ENCODE data around the gene KIF27.
"Not testable (repeated sequence)": the region's sequence is repeated elsewhere in the genome, so short reads cannot be mapped to it uniquely, and the experiment has no call there.

KIF27 gene

GRCh38 chr9:83930881-83931280, 9.6 kb upstream of the KIF27 start:
- FAIRE-seq, result no peak

GRCh38 chr9:83927591-83927990, 6.4 kb upstream of the KIF27 start:
- FAIRE-seq, result no peak

GRCh38 chr9:83920469-83920926, 734 bp downstream of the KIF27 start:
- FAIRE-seq, result peak; percentile 68

GRCh38 chr9:83919111-83919510, 2.1 kb downstream of the KIF27 start:
- FAIRE-seq, result no peak

GRCh38 chr9:83912194-83912593, 9.0 kb downstream of the KIF27 start:
- peak; percentile 100 for FAIRE-seq

- FAIRE-seq, result no peak
These were observed 15.1 kb downstream of the KIF27 start for GRCh38 chr9:83906144-83906543.

- not testable (repeated sequence) for FAIRE-seq
These were observed 20.6 kb downstream of the KIF27 start for GRCh38 chr9:83900615-83901014.

- not testable (repeated sequence) for FAIRE-seq
These were observed 26.9 kb downstream of the KIF27 start for GRCh38 chr9:83894301-83894700.

- not testable (repeated sequence) for FAIRE-seq
These were observed 34.7 kb downstream of the KIF27 start for GRCh38 chr9:83886498-83886897.

- FAIRE-seq, result not testable (repeated sequence)
These were observed 35.5 kb downstream of the KIF27 start for GRCh38 chr9:83885559-83886240.

- FAIRE-seq, result not testable (repeated sequence)
These were observed 39.4 kb downstream of the KIF27 start for GRCh38 chr9:83881687-83882408.

- FAIRE-seq, result not testable (repeated sequence)
These were observed 45.7 kb downstream of the KIF27 start for GRCh38 chr9:83875559-83875958.

GRCh38 chr9:83849895-83850294, 71.3 kb downstream of the KIF27 start:
- FAIRE-seq, result not testable (repeated sequence)

GRCh38 chr9:83837070-83837643, 84.1 kb downstream of the KIF27 start:
- peak; percentile 100 for FAIRE-seq

- FAIRE-seq, result peak; percentile 24
These were observed 90.7 kb downstream of the KIF27 start for GRCh38 chr9:83830426-83831071.

- FAIRE-seq, result not testable (repeated sequence)
These were observed 96.1 kb downstream of the KIF27 start for GRCh38 chr9:83824986-83825623.

- not testable (repeated sequence) for FAIRE-seq
These were observed 103.6 kb downstream of the KIF27 start, which contains the start of gene GKAP1 for GRCh38 chr9:83817356-83818278. TSS of gene GKAP1 (minus strand) at chr9:83817769. CDS start at chr9:83806517, 11,252 bp downstream.

- FAIRE-seq, result not testable (repeated sequence)
These were observed 104.2 kb downstream of the KIF27 start for GRCh38 chr9:83817011-83817355.

- not testable (repeated sequence) for FAIRE-seq
These were observed 106.1 kb downstream of the KIF27 start for GRCh38 chr9:83815120-83815519.

GRCh38 chr9:83809213-83809612, 112.0 kb downstream of the KIF27 start:
- FAIRE-seq, result not testable (repeated sequence)

- not testable (repeated sequence) for FAIRE-seq
These were observed 116.8 kb downstream of the KIF27 start for GRCh38 chr9:83804454-83804853.
